Activated naive CD8-positive, alpha-beta T cell treated with anti-CD3 and anti-CD28 coated beads, Interleukin-2, amount 10 ng/mL, durations not matched to agents 7 days and 5 days (primary cell): Measurements from ENCODE around the gene SLC2A1. TPM values are rescaled to one million over a fixed set of nuclear protein-coding genes. Genes with fewer than 3 reads are reported as not detected.
"Not testable (repeated sequence)": the region's sequence is repeated elsewhere in the genome, so short reads cannot be mapped to it uniquely, and the experiment has no call there.

ENCODE experiments used
- ATAC-seq: fragments of 150-1000 bp; cut with Tn5 transposase; one replicate; pipeline ENCODE4 v1.10.0; 2021; ENCODE audit warnings: low read depth, moderate library complexity
- POLR2A ChIA-PET: fragments of 350-600 bp; sonication (Branson Sonifier 250); formaldehyde crosslinking; loops from one replicate; lab custom pipeline; 2021; ENCODE audit warnings: antibody characterized with exemption; lab: Charles Lee
- DNase-seq: peaks from one replicate; pipeline ENCODE4 v3.0.0; 2021
- H3K27ac Mint-ChIP-seq: one replicate; pipeline ENCODE4 v1.8.0; 2022; ENCODE audit warnings: mild to moderate bottlenecking, mixed read lengths
- H3K27me3 Mint-ChIP-seq: one replicate; pipeline ENCODE4 v1.8.0; 2022; ENCODE audit warnings: mild to moderate bottlenecking, moderate library complexity, mixed read lengths
- H3K36me3 Mint-ChIP-seq: one replicate; pipeline ENCODE4 v1.8.0; 2021; ENCODE audit warnings: mild to moderate bottlenecking, mixed read lengths
- H3K4me1 Mint-ChIP-seq: one replicate; pipeline ENCODE4 v1.8.0; 2021; ENCODE audit warnings: mixed read lengths
- H3K4me3 Mint-ChIP-seq: one replicate; pipeline ENCODE4 v1.8.0; 2022; ENCODE audit warnings: mild to moderate bottlenecking, moderate library complexity, mixed read lengths
- H3K9me3 Mint-ChIP-seq: one replicate; pipeline ENCODE4 v1.8.0; 2021; ENCODE audit warnings: mixed read lengths
- total RNA-seq, 2 experiments: library from RNA; stranded (reverse); gene quantifications; one replicate each; pipeline ENCODE4 v1.2.3, GENCODE V29; 2021

SLC2A1 gene
- total RNA-seq, 2 experiments from 2014 or later: 80.8 to 82.3 TPM

DNA sequence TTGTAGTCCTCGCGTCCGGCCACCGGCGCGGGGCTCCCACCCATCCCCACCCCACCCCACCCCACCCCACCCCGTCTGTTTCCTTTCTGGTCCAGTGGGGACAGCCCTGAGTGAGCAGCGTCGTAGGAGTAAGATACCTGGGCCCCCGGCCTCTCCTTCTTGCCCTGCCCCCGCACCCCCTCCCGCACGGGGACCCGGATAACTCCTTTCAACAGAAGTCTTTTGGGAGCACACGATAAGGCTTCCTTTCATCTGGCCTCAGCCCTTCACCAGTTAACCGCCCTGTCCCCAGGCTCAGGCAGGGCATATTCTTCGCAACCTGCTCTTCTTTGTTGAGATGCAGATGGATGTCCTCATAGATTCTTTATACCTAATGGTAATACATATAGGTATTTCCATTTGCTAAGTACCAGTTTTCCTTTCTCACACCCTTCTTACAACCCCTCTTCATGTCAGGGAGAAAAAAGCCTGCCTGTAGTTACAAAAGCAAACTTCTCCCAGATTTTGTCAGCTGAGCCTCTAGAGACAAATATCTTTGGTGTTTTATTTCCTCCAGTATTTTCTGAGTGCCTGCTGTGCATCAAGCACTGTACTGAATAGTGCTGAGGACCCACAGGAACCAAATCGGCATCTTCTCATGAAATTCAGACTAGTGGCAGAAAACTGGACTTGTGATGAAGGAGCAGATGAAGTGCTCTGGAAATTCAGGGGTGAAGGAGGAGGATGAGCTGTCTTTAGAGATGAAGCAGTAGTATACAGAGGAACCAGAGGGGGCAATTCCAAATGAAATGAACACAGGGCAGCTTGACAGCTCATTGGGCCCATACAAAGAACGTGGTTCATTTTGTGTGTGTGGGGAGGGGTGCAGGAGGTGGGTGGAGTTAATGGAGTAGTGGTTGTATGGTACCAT is 33.6 kb downstream of the SLC2A1 start:
- no peaks in the 10 kb centered on the region for H3K27me3 Mint-ChIP-seq
- H3K4me3 Mint-ChIP-seq: peak overlapping the region; percentile 83
- no peaks in the 10 kb centered on the region for H3K9me3 Mint-ChIP-seq
- H3K4me1 Mint-ChIP-seq: peaks cover 42% of the 10 kb centered on the region
- POLR2A ChIA-PET: interaction anchor here (0.8 to 3.6 kb wide), 14 partner anchors 9 to 158 kb away, joined by 3 to 19 read pairs (median 3); partner anchors contain the start of genes C1orf50, P3H1 and SLC2A1
- H3K36me3 Mint-ChIP-seq: peaks cover 37% of the 10 kb centered on the region
- H3K27ac Mint-ChIP-seq: peak overlapping the region; percentile 87
- DNase-seq: no peak
- ATAC-seq: no peak

DNA sequence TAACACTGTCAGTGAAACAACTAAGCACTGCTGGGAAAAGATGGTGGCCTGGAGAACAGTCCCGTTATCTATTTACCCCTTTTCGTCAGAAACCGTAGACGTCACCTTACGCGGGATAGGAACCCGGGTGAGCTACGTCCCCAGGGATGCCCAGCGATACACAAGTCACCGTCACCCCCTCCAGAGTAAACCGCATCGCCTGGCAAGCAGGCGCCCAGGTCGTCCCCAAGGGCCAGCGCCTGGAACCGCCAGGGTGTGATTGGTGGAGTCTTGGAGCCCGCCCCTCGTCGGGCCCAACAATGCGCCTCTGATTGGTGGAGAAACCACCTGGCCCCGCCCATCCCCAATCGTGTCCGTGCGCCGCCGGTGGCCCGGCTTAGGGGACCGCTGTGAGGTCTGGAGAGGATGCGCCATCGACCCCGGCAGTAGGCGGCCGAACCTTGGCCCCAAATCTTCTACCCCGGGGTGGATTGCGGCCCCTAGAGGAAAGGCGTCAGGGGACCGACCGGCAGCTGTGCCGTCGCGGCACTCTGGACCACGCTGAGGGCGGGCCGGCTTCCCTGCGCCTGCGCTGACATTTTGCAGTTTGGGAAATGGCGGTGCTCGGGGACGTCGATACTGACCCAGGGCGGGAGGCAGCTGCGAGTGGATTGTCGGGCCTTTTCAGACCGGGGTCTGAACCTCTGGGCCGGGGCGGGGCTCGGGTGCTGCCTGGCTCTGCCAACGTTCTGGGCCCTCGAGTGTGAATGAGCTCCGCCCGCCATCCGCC is 34.4 kb downstream of the SLC2A1 start:
- H3K4me3 Mint-ChIP-seq: peak overlapping the region; percentile 83
- DNase-seq (peak; percentile 93), ATAC-seq (peak; percentile 91)
- H3K36me3 Mint-ChIP-seq: peaks cover 34% of the 10 kb centered on the region
- no peaks in the 10 kb centered on the region for H3K9me3 Mint-ChIP-seq
- H3K27me3 Mint-ChIP-seq: no peaks in the 10 kb centered on the region
- H3K4me1 Mint-ChIP-seq: peaks cover 40% of the 10 kb centered on the region
- POLR2A ChIA-PET: interaction anchor here (0.9 to 3.6 kb wide), 15 partner anchors 10 to 157 kb away, joined by 3 to 19 read pairs (median 3); partner anchors contain the start of genes C1orf50, P3H1 and SLC2A1
- H3K27ac Mint-ChIP-seq: peak overlapping the region; percentile 87

DNA sequence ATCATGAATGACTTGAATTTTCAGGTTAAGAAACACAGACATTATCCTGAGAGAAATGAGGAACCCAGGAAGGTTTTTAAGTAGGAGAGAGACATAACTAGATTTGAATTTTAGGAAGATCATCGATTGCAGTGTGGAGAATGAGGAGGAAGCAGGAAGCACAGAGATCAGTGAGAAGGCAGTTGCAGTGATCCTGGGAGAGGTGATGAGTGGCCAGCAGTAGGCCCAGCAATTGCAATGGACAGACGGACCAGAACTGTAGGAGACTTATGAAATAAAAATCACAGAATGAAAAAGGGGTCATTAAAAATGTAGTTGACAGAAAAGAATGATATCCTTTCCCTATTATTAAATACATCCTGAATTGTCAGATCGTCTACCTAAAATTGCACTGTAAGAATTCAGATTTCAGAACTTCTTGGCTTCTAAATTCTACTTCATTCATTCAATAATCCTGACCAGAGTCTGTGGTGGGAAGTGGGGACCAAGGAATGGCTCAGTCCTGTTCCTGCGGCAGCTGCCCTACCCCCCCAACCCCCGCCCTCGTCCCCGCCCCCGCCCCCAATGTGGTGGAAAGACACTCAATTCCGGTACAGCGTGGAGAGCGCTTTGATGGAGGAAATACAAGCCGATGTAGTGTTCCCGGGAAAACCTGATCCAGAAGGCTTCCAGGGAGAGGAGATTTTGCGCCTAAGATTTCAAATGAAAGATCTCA is 35.1 kb downstream of the SLC2A1 start:
- Mint-ChIP-seq H3K27ac (peak overlapping the region; percentile 87), H3K4me1 (peaks cover 35% of the 10 kb centered on the region), H3K36me3 (peaks cover 28% of the 10 kb centered on the region), H3K4me3 (peak overlapping the region; percentile 83), H3K27me3 (no peaks in the 10 kb centered on the region), H3K9me3 (no peaks in the 10 kb centered on the region)
- POLR2A ChIA-PET: interaction anchor here (1.0 to 3.6 kb wide), 11 partner anchors 8 to 156 kb away, joined by 3 to 19 read pairs (median 11); partner anchors contain the start of genes C1orf50, P3H1, SLC2A1 and ZNF691
- DNase-seq (no peak), ATAC-seq (no peak)

DNA sequence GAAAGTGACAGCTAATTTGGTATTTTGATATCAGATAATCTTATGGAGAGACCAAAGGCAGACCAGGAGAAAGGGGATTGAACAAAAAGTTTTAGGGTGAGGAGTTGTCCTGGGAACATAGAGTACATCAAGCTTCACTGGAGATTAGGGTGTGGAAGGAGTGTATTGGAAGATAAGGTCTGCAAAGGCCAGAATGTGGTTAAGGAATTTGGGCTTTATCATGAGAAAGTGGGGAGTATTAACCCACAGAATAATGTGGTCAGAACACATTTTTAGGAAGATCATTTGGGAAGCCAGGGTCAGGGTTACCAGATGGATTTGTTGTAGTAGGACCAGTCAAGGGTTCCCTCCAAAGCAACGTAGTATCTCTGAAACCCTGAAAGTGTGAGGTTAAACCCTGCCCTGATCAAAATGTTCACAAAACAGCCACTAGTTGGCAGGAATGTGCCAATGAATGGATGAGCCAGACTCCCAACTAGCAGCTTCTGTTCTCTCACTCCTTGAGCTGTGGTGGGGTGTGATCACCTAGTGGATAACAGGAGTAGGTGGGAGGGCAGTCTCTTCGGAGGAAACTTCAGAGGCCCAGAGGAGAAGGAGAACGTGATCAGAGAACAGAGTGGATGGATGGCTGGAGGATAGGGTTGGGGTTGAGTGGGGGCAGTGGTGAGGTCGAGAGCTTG is 35.8 kb downstream of the SLC2A1 start:
- H3K4me3 Mint-ChIP-seq: peak overlapping the region; percentile 83
- no peaks in the 10 kb centered on the region for H3K27me3 Mint-ChIP-seq
- peak; percentile 34 for ATAC-seq
- H3K27ac Mint-ChIP-seq: peak overlapping the region; percentile 87
- peak; percentile 54 for DNase-seq
- POLR2A ChIA-PET: interaction anchor here (0.5 to 3.6 kb wide), 13 partner anchors 9 to 1407 kb away, joined by 3 to 19 read pairs (median 8); partner anchors contain the start of genes C1orf50, P3H1, SLC2A1 and ZNF691
- H3K9me3 Mint-ChIP-seq: no peaks in the 10 kb centered on the region
- peaks cover 32% of the 10 kb centered on the region for H3K4me1 Mint-ChIP-seq
- peaks cover 22% of the 10 kb centered on the region for H3K36me3 Mint-ChIP-seq

DNA sequence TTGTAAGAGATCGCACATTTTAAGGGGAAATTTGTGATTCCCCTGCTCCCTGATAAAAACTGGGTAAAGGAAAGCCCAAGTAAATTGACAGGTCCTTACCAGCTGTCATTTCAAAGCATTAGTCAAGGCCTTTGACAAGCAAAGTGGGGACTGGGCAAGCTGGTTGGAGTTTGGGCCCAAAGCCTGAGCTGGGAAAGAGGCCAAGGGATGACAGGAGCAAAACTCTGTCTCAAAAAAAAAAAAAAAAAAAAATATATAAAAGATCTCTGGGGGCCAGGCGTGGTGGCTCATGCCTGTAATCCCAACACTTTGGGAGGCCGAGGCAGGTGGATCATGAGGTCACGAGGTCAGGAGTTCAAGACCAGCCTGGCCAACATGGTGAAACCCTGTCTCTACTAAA is 36.9 kb downstream of the SLC2A1 start:
- DNase-seq: no peak
- peaks cover 25% of the 10 kb centered on the region for H3K4me1 Mint-ChIP-seq
- POLR2A ChIA-PET: interaction anchor here (0.8 kb wide), 1 partner anchor 1406 kb away, joined by 3 read pairs; no protein-coding TSS in a partner anchor
- H3K36me3 Mint-ChIP-seq: peaks cover 11% of the 10 kb centered on the region
- no peaks in the 10 kb centered on the region for H3K27me3 Mint-ChIP-seq
- no peak overlapping the region for H3K4me3 Mint-ChIP-seq
- no peaks in the 10 kb centered on the region for H3K9me3 Mint-ChIP-seq
- H3K27ac Mint-ChIP-seq: no peak overlapping the region
- no peak for ATAC-seq

DNA sequence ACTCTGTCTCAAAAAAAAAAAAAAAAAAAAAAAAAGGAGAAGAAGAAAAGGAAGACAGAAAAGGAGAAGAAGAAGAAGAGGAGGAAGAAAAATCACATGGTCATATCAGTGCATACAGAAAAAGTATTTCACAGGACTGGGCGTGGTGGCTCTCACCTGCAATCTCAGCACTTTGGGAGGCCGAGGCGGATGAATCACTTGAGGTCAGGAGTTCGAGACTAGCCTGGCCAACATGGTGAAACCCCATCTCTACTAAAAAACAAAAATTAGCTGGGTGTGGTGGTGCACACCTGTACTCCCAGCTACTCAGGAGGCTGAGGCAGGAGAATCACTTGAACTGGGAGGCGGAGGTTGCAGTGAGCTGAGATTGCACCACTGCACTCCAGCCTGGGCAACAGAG is 39.0 kb downstream of the SLC2A1 start:
- not testable (repeated sequence) for H3K27ac Mint-ChIP-seq, H3K27me3 Mint-ChIP-seq, H3K36me3 Mint-ChIP-seq, DNase-seq, H3K4me3 Mint-ChIP-seq, ATAC-seq, H3K9me3 Mint-ChIP-seq
- peaks cover 12% of the 10 kb centered on the region for H3K4me1 Mint-ChIP-seq
- POLR2A ChIA-PET: interaction anchor here (0.8 to 1.0 kb wide), 2 partner anchors 28 to 40 kb away, joined by 3 to 7 read pairs; no protein-coding TSS in a partner anchor

DNA sequence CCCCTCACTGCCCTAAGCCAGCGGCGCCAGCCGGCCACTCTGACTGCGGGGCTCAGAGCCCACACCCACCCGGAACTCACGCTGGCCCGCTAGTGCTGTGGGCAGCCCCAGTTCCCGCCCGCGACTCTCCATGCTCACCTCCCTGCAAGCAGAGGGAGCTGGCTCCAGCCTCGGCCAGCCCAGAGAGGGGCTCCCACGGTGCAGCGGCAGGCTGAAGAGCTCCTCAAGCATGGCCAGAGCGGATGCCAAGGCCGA is 41.5 kb downstream of the SLC2A1 start:
- peaks cover 8% of the 10 kb centered on the region for H3K36me3 Mint-ChIP-seq
- no peak overlapping the region for H3K27ac Mint-ChIP-seq
- H3K4me1 Mint-ChIP-seq: peaks cover 5% of the 10 kb centered on the region
- H3K4me3 Mint-ChIP-seq: no peak overlapping the region
- ATAC-seq (no peak), DNase-seq (no peak)
- POLR2A ChIA-PET: no interaction called here
- peaks cover 8% of the 10 kb centered on the region for H3K27me3 Mint-ChIP-seq
- peaks cover 7% of the 10 kb centered on the region for H3K9me3 Mint-ChIP-seq

DNA sequence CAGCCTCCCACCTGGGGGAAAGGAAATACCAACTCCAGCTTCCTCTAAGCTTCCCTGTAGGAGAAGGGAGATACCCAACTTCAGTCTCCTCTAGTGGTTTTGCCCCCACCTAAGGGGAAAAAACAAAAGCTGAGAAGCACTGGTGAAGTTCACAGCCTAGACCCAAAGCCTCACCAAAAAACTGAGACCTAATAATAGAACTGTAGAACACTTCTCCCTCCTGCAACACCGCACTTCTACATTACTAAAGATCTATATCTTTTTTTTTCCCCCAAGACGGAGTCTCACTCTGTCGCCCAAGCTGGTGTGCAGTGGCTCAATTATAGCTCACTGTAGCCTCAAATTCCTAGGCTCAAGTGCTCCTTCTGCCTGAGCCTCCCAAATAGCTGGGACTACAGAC is 43.2 kb downstream of the SLC2A1 start:
- H3K4me3 Mint-ChIP-seq: no peak overlapping the region
- peaks cover 7% of the 10 kb centered on the region for H3K9me3 Mint-ChIP-seq
- H3K4me1 Mint-ChIP-seq: peaks cover 5% of the 10 kb centered on the region
- H3K27ac Mint-ChIP-seq: no peak overlapping the region
- H3K27me3 Mint-ChIP-seq: peaks cover 8% of the 10 kb centered on the region
- H3K36me3 Mint-ChIP-seq: peaks cover 8% of the 10 kb centered on the region
- ATAC-seq (no peak), DNase-seq (no peak)
- POLR2A ChIA-PET: interaction anchor here (1.2 kb wide), 1 partner anchor 148 kb away, joined by 3 read pairs; the partner anchor contains the start of genes C1orf50 and P3H1

DNA sequence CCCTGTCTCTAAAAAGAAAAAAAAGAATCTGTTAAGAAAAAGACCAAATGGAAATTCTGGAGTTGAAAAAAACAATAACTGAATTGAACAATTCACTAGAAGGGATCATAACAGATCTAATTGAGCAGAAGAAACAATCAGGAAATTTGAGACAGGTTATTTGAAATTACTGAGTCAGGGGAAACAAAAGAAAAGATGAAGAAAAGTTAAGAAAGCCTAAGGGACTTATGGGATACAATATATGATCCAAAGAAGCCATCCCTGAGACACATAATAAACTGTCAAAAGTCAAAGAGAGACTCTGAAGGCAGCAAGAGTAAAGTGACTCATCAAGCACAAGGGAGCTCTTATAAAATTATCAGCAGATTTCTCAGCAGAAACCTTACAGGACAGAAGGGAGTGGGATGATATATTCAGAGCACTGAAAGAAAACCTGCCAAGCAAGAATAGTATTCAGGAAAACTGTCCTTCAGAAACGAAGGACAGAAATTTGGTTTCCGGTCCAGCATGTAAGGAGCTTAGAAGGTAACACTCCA is 44.5 kb downstream of the SLC2A1 start:
- peaks cover 7% of the 10 kb centered on the region for H3K9me3 Mint-ChIP-seq
- ATAC-seq (no peak), DNase-seq (no peak)
- H3K27ac Mint-ChIP-seq: no peak overlapping the region
- H3K36me3 Mint-ChIP-seq: peaks cover 8% of the 10 kb centered on the region
- peaks cover 8% of the 10 kb centered on the region for H3K27me3 Mint-ChIP-seq
- no peak overlapping the region for H3K4me3 Mint-ChIP-seq
- peaks cover 5% of the 10 kb centered on the region for H3K4me1 Mint-ChIP-seq
- POLR2A ChIA-PET: interaction anchor here (1.2 to 2.8 kb wide), 2 partner anchors 147 to 159 kb away, joined by 3 to 10 read pairs; partner anchors contain the start of genes C1orf50 and P3H1

DNA sequence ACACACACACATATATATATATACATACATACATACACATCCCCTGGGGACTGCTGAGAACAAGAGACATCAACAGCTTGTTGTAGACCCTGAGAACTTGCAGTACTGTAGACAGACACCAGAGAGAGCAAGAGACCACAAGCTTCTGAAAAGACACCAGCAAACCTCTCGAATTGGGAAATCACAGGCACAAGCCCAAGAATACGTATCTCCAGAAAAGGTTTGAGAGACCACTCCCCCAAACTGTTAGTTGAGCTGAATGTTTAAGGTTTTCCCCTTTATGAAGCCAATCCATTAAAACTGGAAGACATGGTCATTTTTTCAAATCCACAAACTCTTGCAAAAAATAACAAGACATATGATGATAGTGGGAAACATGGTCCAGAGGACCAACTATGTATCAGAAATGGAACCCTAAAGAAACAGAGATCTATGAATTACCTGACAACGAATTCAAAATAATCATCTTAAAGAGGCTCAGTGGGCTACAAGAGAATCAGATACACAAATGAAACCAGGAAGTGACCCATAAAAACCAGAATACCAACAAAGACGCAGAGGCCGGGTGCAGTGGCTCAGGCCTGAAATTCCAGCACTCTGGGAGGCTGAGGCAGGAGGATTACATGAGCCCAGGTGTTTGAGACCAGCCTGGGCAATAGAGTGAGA is 45.1 kb downstream of the SLC2A1 start:
- Mint-ChIP-seq H3K4me1 (peaks cover 5% of the 10 kb centered on the region), H3K4me3 (no peak overlapping the region), H3K9me3 (peaks cover 7% of the 10 kb centered on the region), H3K27ac (no peak overlapping the region), H3K27me3 (peaks cover 8% of the 10 kb centered on the region), H3K36me3 (peaks cover 8% of the 10 kb centered on the region)
- POLR2A ChIA-PET: interaction anchor here (1.5 to 2.8 kb wide), 2 partner anchors 146 to 160 kb away, joined by 3 to 10 read pairs; partner anchors contain the start of genes C1orf50 and P3H1
- no peak for DNase-seq
- ATAC-seq: peak; percentile 68

DNA sequence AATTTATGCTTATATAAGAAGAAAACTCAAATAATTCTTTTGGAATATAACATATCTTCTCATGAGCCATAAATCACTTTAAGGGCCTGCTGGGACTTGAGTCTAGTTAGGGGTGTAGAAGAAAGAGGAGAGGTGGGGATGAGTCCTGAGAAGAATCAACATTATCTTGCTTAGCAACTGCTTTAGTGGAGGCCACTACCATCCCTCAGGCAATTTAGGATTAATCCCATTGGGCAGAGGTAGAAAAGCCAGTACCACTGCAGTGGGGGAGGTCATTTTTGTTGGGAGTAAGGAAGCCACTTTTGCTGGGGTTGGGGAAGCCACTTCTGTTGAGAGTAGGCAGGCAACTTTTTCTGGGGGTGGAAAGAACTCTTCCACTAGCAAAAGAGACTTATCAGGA is 47.7 kb downstream of the SLC2A1 start:
- H3K4me3 Mint-ChIP-seq: no peak overlapping the region
- POLR2A ChIA-PET: no interaction called here
- no peak overlapping the region for H3K27ac Mint-ChIP-seq
- H3K9me3 Mint-ChIP-seq: peaks cover 7% of the 10 kb centered on the region
- peaks cover 8% of the 10 kb centered on the region for H3K27me3 Mint-ChIP-seq
- ATAC-seq (no peak), DNase-seq (no peak)
- H3K4me1 Mint-ChIP-seq: peaks cover 5% of the 10 kb centered on the region
- peaks cover 8% of the 10 kb centered on the region for H3K36me3 Mint-ChIP-seq
